Esophagus muscularis mucosa (tissue), 4 donors: Measurements from ENCODE around the gene ZNF692. TPM values are rescaled to one million over a fixed set of nuclear protein-coding genes. Genes with fewer than 3 reads are reported as not detected.

Experiments
- DNase-seq: peaks from one replicate; pipeline ENCODE4 v3.0.0-alpha.2; 2017; ENCODE audit errors: extremely low spot score
- H3K27ac ChIP-seq, 4 donors: fragments of 200-600 bp; sonication (generic); replicated peaks in 1 of 4; 1 replicate in 3 of 4; 2 replicates in 1 of 4; pipeline ENCODE4 v1.5.1; 2016 to 2019; ENCODE audit warnings: mild to moderate bottlenecking in 1 of 4
- H3K27me3 ChIP-seq, 4 donors: fragments of 200-600 bp; sonication (generic); one replicate each; pipeline versions ENCODE4 v1.5.1 to v1.6.0; 2016 to 2019
- H3K36me3 ChIP-seq, 4 donors: fragments of 200-600 bp; sonication (generic); one replicate each; pipeline ENCODE4 v1.5.1; 2016 to 2019
- H3K4me1 ChIP-seq, 4 donors: fragments of 200-600 bp; sonication (generic); one replicate each; pipeline ENCODE4 v1.5.1; 2016 to 2019
- H3K4me3 ChIP-seq, 4 donors: fragments of 200-600 bp; sonication (generic); 1 replicate in 2 of 4; 2 replicates in 2 of 4; pipeline ENCODE4 v1.5.1; 2016 to 2019; ENCODE audit warnings: mild to moderate bottlenecking in 4 of 4, moderate library complexity in 1 of 4
- H3K9me3 ChIP-seq, 4 donors: fragments of 200-600 bp; sonication (generic); 1 replicate in 3 of 4; 2 replicates in 1 of 4; pipeline ENCODE4 v1.5.1; 2016 to 2019
- CTCF ChIP-seq, 3 experiments: fragments of 200-600 bp in 2 of 3; fragments of 450-650 bp in 1 of 3; sonication (generic) in 2 of 3; IDR thresholded peaks; one replicate each; pipeline ENCODE4 v1.5.1; 2017 to 2019; ENCODE audit warnings: antibody characterized with exemption in 3 of 3, mild to moderate bottlenecking in 2 of 3, moderate library complexity in 1 of 3
- EP300 ChIP-seq: sonication (generic); formaldehyde crosslinking; IDR thresholded peaks from one replicate; pipeline ENCODE4 v1.6.1; 2017; ENCODE audit warnings: antibody characterized with exemption
- POLR2A ChIP-seq: fragments of 450-650 bp; IDR thresholded peaks from one replicate; pipeline ENCODE4 v1.6.1; 2017; ENCODE audit warnings: antibody characterized with exemption, moderate library complexity, mild to moderate bottlenecking, low read depth
- POLR2AphosphoS5 ChIP-seq, 2 donors: sonication (generic); formaldehyde crosslinking; IDR thresholded peaks; one replicate each; pipeline ENCODE4 v1.6.1; 2017; ENCODE audit warnings: antibody characterized with exemption in 2 of 2
- WGBS: methylation state at CpG from one replicate; pipeline ENCODE4 v1.1.5; 2018; 5-methylcytosine and 5-hydroxymethylcytosine counted together
- intact Hi-C: fragments of 100-400 bp; cut with DNase I; formaldehyde crosslinking; loops from one replicate; pipeline ENCODE4 v1.15.1; 2023
- total RNA-seq, 4 donors: library from RNA; depleted of rRNA; stranded (reverse); fragments of >200 nt; gene quantifications; one replicate each; pipeline versions ENCODE4 v1.1.0 to v1.2.1, GENCODE V29; 2016

ZNF692 gene
- total RNA-seq, 4 donors from 2014 or later = 19.4 to 37.3 (median 30.5) TPM

- intact Hi-C loops = no loop called here
- no peak for DNase-seq
- WGBS = 36% methylated on average over 4 of the region's 4 CpGs
- H3K9me3 ChIP-seq = no peaks in the 10 kb centered on the region
- H3K4me3 ChIP-seq = peak overlapping the region; percentile 62 to 83 (median 75)
- TF ChIP-seq POLR2AphosphoS5 (IDR thresholded peaks at IDR 0.05) (no peak), POLR2A (no peak), EP300 (no peak), CTCF (IDR thresholded peaks at IDR 0.05) (no peak)
- H3K27ac ChIP-seq = peak overlapping the region; percentile 87 to 96 (median 92)
- peaks cover 0 to 7% (median 0%) of the 10 kb centered on the region in 4 donors for H3K27me3 ChIP-seq
- peaks cover 0 to 7% (median 0%) of the 10 kb centered on the region in 4 donors for H3K36me3 ChIP-seq
- peaks cover 0 to 27% (median 16%) of the 10 kb centered on the region in 4 donors for H3K4me1 ChIP-seq
These were observed 46.8 kb upstream of the ZNF692 start for GRCh38 chr1:248905662-248906008.

- Histone ChIP-seq H3K27ac (peak overlapping the region in 1 of 4 donors; percentile 89), H3K4me1 (peaks cover 0 to 27% (median 16%) of the 10 kb centered on the region in 4 donors), H3K4me3 (no peak overlapping the region), H3K27me3 (peaks cover 0 to 7% (median 0%) of the 10 kb centered on the region in 4 donors), H3K9me3 (no peaks in the 10 kb centered on the region), H3K36me3 (peaks cover 0 to 3% (median 0%) of the 10 kb centered on the region in 4 donors)
- intact Hi-C loops = no loop called here
- TF ChIP-seq POLR2A (no peak), CTCF (IDR thresholded peaks at IDR 0.05) (no peak), EP300 (no peak), POLR2AphosphoS5 (IDR thresholded peaks at IDR 0.05) (no peak)
- no peak for DNase-seq
- WGBS = 92% methylated on average over 3 of the region's 3 CpGs
These were observed 45.7 kb upstream of the ZNF692 start for GRCh38 chr1:248904437-248905216.

- TF ChIP-seq POLR2AphosphoS5 (IDR thresholded peaks at IDR 0.05) (no peak), EP300 (no peak)
These were observed 42.7 kb upstream of the ZNF692 start for GRCh38 chr1:248901578-248901977.

GRCh38 chr1:248900637-248901036 lies 41.8 kb upstream of the ZNF692 start:
- Histone ChIP-seq H3K9me3 (no peaks in the 10 kb centered on the region), H3K36me3 (no peaks in the 10 kb centered on the region), H3K27me3 (peaks cover 0 to 14% (median under 1%) of the 10 kb centered on the region in 4 donors), H3K4me1 (peaks cover 0 to 8% (median 3%) of the 10 kb centered on the region in 4 donors), H3K4me3 (no peak overlapping the region), H3K27ac (no peak overlapping the region)
- no peak for TF ChIP-seq POLR2AphosphoS5 (IDR thresholded peaks at IDR 0.05)
- TF ChIP-seq EP300 = no peak
- no peak for TF ChIP-seq CTCF (IDR thresholded peaks at IDR 0.05)
- no peak for TF ChIP-seq POLR2A
- intact Hi-C loops = no loop called here
- WGBS = 96% methylated on average over 1 of the region's 1 CpG
- no peak for DNase-seq

More at GRCh38 chr1:248901578-248901977, 42.7 kb upstream of the ZNF692 start:
- 72% methylated on average over 2 of the region's 2 CpGs for WGBS
- peaks cover 0 to 10% (median 7%) of the 10 kb centered on the region in 4 donors for H3K4me1 ChIP-seq
- no peaks in the 10 kb centered on the region for H3K9me3 ChIP-seq
- no peaks in the 10 kb centered on the region for H3K36me3 ChIP-seq
- H3K4me3 ChIP-seq = no peak overlapping the region
- no peak overlapping the region for H3K27ac ChIP-seq
- peaks cover 0 to 11% (median 3%) of the 10 kb centered on the region in 4 donors for H3K27me3 ChIP-seq
- no peak for DNase-seq
- intact Hi-C loops = no loop called here

- TF ChIP-seq POLR2AphosphoS5 (IDR thresholded peaks at IDR 0.05) (no peak), EP300 (no peak), POLR2A (no peak), CTCF (IDR thresholded peaks at IDR 0.05) (no peak)
- Histone ChIP-seq H3K9me3 (no peaks in the 10 kb centered on the region), H3K4me3 (no peak overlapping the region), H3K27me3 (peaks cover 0 to 17% (median 0%) of the 10 kb centered on the region in 4 donors), H3K4me1 (no peaks in the 10 kb centered on the region), H3K36me3 (no peaks in the 10 kb centered on the region), H3K27ac (no peak overlapping the region)
- 74% methylated on average over 8 of the region's 9 CpGs for WGBS
- DNase-seq = no peak
- intact Hi-C loops = no loop called here
These were observed 38.8 kb upstream of the ZNF692 start for GRCh38 chr1:248897412-248898337.
